Measurements from ENCODE around the gene PLEKHA8.

The PLEKHA8 gene

DNA sequence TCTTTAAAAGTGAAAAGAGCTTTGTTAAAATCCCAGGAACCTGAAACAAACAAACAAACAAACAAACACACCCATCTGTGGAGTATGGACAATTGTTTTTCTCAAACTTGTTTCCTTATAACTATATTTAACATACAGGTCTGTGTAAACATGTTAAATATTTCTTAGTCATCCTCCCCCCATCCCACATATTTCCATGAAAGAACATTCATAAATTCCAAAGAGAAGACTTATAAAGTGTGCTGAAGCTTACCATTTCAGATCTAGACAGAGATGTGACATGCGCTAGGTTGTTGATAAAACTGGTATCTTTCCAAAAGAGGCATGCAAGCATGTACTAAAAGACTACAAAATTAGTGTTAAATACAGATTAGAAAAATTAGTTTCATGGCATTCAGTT lies 8.3 kb upstream of the PLEKHA8 start:
- Histone ChIP-seq H2AFZ (ENCODE audit: low read length) (no peak overlapping the region), H3K9ac (ENCODE audit: low read depth, low read length, poor library complexity, severe bottlenecking) (no peak overlapping the region), H4K20me1 (ENCODE audit: insufficient read depth, low read length, poor library complexity, severe bottlenecking) (no peaks in the 10 kb centered on the region), H3K27me3 (ENCODE audit: insufficient read depth, low read length, poor library complexity, severe bottlenecking) (no peaks in the 10 kb centered on the region), H3K4me1 (ENCODE audit: insufficient read depth, low read length, poor library complexity, severe bottlenecking) (peaks cover 34% of the 10 kb centered on the region), H3K4me3 (ENCODE audit: low read length, poor library complexity, severe bottlenecking) (no peak overlapping the region), H3K4me2 (ENCODE audit: low read depth, low read length, poor library complexity, severe bottlenecking) (peak overlapping the region; percentile 36), H3K36me3 (ENCODE audit: insufficient read depth, low read length) (peaks cover 5% of the 10 kb centered on the region; the same call in 1 of the 2 replicates), H3K79me2 (ENCODE audit: insufficient read depth, low read length) (peaks cover 19% of the 10 kb centered on the region; the same call in 1 of the 2 replicates), H3K9me3 (ENCODE audit: insufficient read depth, low read depth, low read length) (no peaks in the 10 kb centered on the region), H3F3A (ENCODE audit: low read depth) (no peaks in the 10 kb centered on the region), H3K9me2 (replicated peaks; ENCODE audit: low read depth, low read length) (no peaks in the 10 kb centered on the region)
- no peak for TF ChIP-seq EZH2phosphoT487 (IDR thresholded peaks at IDR 0.05; ENCODE audit: borderline replicate concordance)
- TF ChIP-seq, protein P1, sequence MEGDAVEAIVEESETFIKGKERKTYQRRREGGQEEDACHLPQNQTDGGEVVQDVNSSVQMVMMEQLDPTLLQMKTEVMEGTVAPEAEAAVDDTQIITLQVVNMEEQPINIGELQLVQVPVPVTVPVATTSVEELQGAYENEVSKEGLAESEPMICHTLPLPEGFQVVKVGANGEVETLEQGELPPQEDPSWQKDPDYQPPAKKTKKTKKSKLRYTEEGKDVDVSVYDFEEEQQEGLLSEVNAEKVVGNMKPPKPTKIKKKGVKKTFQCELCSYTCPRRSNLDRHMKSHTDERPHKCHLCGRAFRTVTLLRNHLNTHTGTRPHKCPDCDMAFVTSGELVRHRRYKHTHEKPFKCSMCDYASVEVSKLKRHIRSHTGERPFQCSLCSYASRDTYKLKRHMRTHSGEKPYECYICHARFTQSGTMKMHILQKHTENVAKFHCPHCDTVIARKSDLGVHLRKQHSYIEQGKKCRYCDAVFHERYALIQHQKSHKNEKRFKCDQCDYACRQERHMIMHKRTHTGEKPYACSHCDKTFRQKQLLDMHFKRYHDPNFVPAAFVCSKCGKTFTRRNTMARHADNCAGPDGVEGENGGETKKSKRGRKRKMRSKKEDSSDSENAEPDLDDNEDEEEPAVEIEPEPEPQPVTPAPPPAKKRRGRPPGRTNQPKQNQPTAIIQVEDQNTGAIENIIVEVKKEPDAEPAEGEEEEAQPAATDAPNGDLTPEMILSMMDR (conservative IDR thresholded peaks at IDR 0.05; ENCODE audit: low read length), result no peak

DNA sequence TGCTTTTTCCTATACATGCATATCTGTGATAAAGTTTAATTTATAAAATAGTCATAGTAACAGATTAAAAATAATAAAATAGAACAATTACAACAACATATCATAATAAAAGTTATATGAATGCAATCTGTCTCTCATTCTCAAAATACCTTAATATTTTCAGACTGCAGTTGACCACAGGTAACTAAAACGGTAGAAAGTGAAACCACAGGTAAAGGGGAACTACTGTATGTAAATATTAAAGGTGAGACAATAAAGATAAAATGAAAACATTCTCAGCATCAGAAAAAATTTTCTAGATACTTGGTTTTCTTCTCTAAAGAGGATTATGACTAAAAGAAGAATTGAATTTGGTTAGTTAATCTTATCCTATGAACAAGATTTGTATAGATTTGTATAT lies 7.7 kb upstream of the PLEKHA8 start:
- Histone ChIP-seq H3K9ac (ENCODE audit: low read depth, low read length, poor library complexity, severe bottlenecking) (no peak overlapping the region), H3F3A (ENCODE audit: low read depth) (no peaks in the 10 kb centered on the region), H3K36me3 (ENCODE audit: insufficient read depth, low read length) (peaks cover 5% of the 10 kb centered on the region; the same call in 1 of the 2 replicates), H3K27me3 (ENCODE audit: insufficient read depth, low read length, poor library complexity, severe bottlenecking) (no peaks in the 10 kb centered on the region), H2AFZ (ENCODE audit: low read length) (no peak overlapping the region), H3K4me3 (ENCODE audit: low read length, poor library complexity, severe bottlenecking) (peak overlapping the region; percentile 0), H3K79me2 (ENCODE audit: insufficient read depth, low read length) (peaks cover 25% of the 10 kb centered on the region), H3K9me2 (replicated peaks; ENCODE audit: low read depth, low read length) (no peaks in the 10 kb centered on the region), H3K4me2 (ENCODE audit: low read depth, low read length, poor library complexity, severe bottlenecking) (peak overlapping the region; percentile 36), H3K4me1 (ENCODE audit: insufficient read depth, low read length, poor library complexity, severe bottlenecking) (peaks cover 40% of the 10 kb centered on the region), H4K20me1 (ENCODE audit: insufficient read depth, low read length, poor library complexity, severe bottlenecking) (no peaks in the 10 kb centered on the region), H3K9me3 (ENCODE audit: insufficient read depth, low read depth, low read length) (no peaks in the 10 kb centered on the region)
- no peak for TF ChIP-seq EZH2phosphoT487 (IDR thresholded peaks at IDR 0.05; ENCODE audit: borderline replicate concordance)
- TF ChIP-seq, protein P1 (conservative IDR thresholded peaks at IDR 0.05; ENCODE audit: low read length), result no peak

DNA sequence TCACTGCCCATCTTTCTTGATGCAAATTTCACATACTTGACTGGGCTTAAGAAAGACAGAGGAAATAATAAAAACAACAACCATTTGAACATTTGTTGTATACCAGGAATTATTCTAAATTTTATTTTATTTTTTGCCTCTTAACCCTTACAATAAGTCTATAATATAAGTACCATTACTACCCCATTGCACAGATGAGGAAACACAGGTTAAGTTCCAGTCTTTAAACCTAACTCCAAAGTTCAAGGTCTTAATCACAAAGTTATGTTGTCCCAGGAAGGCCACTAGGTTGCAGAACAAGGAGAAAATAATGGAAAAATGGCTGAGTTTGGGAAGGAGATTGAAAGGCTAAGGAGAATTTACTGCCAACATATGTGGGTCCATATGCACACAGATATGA lies 5.2 kb upstream of the PLEKHA8 start:
- peaks cover 33% of the 10 kb centered on the region for H3K79me2 ChIP-seq (ENCODE audit: insufficient read depth, low read length)
- H4K20me1 ChIP-seq (ENCODE audit: insufficient read depth, low read length, poor library complexity, severe bottlenecking), result no peaks in the 10 kb centered on the region
- no peak for TF ChIP-seq EZH2phosphoT487 (IDR thresholded peaks at IDR 0.05; ENCODE audit: borderline replicate concordance)
- TF ChIP-seq, protein P1 (conservative IDR thresholded peaks at IDR 0.05; ENCODE audit: low read length), result no peak
- H3K9ac ChIP-seq (ENCODE audit: low read depth, low read length, poor library complexity, severe bottlenecking), result no peak overlapping the region
- H3K4me3 ChIP-seq (ENCODE audit: low read length, poor library complexity, severe bottlenecking), result peak overlapping the region; percentile 85
- peak overlapping the region; percentile 84 for H3K4me2 ChIP-seq (ENCODE audit: low read depth, low read length, poor library complexity, severe bottlenecking)
- no peaks in the 10 kb centered on the region for H3K27me3 ChIP-seq (ENCODE audit: insufficient read depth, low read length, poor library complexity, severe bottlenecking)
- H3F3A ChIP-seq (ENCODE audit: low read depth), result no peaks in the 10 kb centered on the region
- no peaks in the 10 kb centered on the region for H3K9me2 ChIP-seq (replicated peaks; ENCODE audit: low read depth, low read length)
- no peaks in the 10 kb centered on the region for H3K9me3 ChIP-seq (ENCODE audit: insufficient read depth, low read depth, low read length)
- H3K36me3 ChIP-seq (ENCODE audit: insufficient read depth, low read length), result peaks cover 5% of the 10 kb centered on the region; the same call in 1 of the 2 replicates
- H2AFZ ChIP-seq (ENCODE audit: low read length), result no peak overlapping the region
- H3K4me1 ChIP-seq (ENCODE audit: insufficient read depth, low read length, poor library complexity, severe bottlenecking), result peaks cover 48% of the 10 kb centered on the region

All from Loucy (cell line).